CD4-positive, alpha-beta T cell treated with Interleukin-4 for 4 hours (primary cell): ENCODE data around the gene JMJD6.
A peak's percentile ranks its signal among the peaks of the same experiment; 100 is the strongest.
"Not testable (repeated sequence)": the region's sequence is repeated elsewhere in the genome, so short reads cannot be mapped to it uniquely, and the experiment has no call there.

Experiments used
- DNase-seq: peaks from one replicate; pipeline ENCODE4 v3.0.0-alpha.2; 2020

The JMJD6 gene

DNA sequence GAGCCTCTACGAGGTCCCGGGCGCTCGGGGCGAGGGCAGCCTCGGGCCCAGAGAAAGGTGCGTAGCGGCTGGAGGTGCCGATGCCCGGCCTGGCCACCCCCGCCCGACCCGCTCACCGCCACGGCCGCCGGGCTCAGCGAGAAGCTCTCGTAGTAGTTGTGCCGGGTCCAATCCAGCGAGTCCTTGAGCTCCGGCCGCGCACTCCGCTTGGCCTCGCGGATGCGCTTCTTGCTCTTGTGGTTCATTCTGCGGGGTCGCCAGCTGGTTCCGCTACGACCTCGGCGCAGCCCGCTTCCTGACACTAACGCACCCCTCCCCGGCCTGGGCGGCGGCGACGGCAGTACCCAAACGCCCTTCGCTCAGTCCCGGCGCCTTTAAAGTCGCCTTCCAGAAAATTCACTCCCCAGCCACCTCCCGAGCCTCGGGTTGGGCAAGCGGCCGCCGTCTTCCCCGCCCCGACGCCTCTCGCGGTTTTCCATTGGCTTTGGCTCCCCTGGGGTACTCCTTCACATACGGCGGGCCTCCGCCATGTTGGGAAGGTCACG lies at the start of gene JMJD6:
TSS of gene JMJD6 (minus strand) at position 376 of the 545 bp plus-strand sequence. CDS start at position 245, 131 bp downstream.
- peak; percentile 98 for DNase-seq

DNA sequence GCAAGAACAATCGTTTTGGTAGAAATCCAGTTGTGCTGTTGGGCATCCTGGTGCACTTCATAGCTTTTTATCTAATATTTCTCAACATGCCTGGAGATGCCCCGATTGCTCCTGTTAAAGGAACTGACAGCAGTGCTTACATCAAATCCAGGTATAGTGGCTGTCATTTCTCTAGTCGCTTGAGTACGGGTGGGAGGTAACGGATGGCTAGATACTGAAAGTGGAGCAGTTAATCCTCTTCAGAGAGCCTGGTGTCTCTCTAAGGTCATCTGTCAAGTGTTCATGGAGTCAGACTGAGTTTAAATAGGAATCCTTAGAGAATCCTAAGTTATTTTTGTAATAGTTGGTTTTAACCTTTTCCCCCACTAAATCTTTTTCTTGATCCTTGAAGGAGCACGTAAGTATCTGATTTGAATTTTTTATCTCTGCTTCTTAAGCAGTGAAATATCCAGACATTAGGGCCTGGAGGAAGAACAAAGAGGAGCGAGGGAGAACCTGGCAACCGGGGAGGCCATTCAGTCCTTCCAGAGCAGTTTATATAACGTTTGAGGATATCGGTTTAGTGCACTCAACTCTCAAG lies 48.7 kb upstream of the JMJD6 start:
- DNase-seq = no peak

DNA sequence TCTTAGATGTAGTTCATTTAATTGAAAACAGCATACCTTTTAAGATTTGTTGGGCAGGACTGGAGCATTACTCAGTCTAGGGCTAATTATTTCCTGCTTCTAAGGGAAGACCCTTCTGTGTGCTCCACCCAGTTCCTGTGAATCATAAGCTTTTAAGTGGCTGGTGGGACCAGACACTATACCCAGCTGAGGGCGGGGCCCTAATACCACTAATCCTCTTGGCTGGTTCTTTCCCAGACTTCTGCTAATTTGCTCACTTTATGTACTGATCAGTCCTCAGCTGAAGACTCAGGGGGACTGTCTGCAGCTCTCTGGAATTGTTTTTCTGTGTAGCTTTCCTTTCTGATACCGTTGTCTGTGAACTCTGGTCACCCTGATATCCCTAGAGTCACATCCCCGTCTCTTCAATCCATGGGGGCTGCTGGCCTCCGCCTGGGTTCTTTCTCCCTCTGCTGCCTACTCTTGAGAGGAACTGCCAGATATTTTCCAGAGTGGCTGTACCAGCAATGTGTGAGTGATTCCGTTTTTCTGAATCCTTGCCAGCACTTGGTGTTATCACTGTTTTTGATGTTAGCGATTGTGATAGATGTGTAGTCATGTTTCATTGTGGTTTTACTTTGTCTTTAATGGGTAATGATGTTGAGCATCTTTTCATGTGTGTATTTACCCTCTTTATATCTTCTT lies 46.6 kb upstream of the JMJD6 start:
- peak; percentile 93 for DNase-seq

DNA sequence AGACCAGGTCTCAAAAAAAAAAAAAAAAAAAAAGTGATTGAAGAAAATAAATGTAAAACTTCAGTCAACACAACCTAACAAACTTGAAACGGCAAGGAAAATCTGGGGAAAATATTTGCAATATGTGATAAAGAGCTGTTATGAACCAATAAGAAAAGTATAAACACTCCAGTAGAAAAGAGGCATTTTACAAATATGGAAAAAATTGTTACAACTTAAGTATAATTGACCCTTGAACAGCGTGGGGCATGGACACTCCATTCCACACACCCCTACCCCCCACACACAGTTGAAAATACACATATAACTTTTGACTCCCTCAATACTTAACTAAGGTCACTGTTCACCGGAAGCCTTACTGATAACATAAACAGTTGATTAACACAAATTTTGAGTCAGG lies 32.2 kb upstream of the JMJD6 start:
- DNase-seq = no peak

DNA sequence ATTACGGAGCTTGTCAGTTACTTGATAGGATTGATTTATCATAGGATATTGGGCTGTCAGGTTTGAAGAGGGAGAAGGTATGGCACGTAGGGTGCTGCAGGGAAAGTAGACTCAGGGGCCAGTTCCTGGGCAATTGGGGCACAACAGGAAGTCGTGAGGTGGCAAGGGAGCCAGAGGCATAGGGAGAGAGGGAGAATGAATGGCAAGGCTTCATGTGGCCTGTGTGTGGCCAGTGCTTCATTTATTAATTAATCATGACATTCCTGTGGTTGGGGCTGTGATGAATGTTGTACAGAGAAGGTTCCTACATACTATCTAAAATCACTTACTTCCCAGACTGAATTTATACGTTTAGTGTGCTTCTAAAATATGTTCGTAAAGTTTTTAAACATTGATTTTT lies 30.9 kb upstream of the JMJD6 start:
- no peak for DNase-seq

DNA sequence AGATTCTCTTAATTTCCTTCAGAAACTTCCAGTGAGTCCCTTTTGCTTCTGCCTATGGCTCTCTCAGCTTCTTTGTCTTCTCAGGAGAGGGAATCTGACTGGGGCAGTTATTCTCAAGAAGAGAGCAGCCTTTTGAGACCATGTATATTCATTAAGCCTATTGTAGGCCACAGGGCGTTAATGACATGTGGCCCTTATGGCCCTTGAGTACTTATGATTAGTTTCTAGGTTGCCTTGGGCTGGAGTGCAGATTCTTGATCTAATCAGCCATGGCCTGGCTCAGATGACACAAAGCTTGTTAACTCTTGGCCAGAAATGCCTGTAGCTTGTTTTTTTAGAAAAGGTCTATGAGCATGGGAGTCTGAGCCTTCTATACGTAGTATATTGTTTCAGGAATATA lies 28.9 kb upstream of the JMJD6 start:
- DNase-seq = no peak

DNA sequence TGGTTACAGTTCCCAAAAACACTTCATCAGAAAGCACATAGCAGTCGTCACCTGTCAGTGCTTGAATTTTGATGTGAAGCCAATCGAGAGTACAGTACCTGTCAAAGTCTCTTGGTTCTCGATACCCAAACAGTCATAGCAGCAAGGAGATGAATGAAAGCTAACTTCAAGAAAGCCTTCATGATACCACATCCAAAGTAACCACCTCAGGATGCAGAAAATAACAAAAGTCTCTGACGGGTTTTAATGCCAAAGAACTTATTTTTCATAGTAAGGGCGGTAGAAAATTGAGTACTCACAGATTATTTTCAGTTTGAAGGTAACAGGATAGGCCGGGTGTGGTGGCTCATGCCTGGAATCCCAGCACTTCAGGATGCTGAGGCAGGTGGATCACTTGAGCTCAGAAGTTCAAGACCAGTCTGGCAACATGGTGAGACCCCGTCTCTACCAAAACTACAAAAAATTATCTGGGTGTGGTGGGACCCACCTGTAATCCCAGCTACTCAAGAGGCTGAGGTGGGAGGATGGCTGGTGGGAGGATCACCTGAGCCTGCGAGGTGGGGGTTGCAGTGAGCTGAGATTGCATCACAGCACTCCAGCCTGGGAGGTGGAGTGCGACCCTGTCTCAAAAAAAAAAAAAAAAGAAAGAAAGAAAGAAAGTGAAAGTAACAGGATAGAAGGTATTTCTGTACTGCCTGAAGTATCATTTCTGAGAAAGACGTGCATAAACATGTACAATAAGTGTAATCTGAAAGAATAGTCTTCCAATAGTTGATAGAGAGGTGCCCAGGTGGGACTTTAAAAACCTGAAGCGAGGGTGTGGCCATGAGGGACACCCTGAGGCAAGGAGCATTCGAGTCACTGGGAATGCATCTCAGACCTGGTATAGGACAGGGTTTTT lies 26.9 kb upstream of the JMJD6 start:
- peak; percentile 70 for DNase-seq

DNA sequence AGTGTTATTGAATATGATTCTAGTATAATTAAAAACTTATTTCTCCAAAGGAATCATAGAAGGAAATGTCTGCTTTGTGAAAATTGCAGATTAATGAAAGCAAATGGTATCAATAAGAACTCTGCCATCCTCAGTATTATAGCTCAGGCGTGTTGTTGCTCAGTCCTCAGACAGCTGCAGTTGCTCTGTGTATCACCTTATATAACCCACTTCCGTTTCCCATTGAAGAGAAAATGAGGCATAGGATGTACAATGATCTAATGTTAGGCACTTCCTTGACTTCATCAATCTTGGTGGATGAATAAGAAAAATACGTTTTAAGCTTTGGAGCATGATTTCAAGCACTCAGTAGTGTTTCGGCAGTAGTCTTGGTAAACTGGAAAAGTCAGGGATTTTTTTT lies 25.6 kb upstream of the JMJD6 start:
- peak; percentile 70 for DNase-seq

DNA sequence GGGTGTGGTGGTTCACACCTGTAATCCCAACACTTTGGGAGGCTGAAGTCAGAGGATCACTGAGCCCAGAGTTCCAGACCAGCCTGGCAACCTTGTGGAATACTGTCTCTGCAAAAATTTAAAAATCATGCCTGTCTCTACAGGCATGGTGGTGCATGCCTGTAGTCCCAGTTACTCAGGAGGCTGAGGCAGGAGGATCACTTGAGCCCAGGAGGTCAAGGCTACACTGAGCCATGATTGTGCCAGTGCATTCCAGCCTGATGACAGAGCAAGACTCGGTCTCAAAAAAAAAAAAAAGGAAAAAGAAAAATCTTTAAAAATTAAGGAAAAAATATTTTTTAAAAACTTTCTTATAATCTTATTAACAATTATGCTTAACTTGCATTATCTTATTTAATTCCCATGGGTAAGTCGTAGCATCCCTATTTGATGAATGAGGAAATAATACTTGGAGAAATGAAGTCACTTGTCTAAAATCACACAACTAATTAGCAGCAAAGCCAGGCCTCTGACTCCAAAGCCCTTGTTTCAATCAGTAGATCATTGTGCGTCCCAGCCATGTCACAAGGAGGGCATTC lies 25.1 kb upstream of the JMJD6 start:
- no peak for DNase-seq

DNA sequence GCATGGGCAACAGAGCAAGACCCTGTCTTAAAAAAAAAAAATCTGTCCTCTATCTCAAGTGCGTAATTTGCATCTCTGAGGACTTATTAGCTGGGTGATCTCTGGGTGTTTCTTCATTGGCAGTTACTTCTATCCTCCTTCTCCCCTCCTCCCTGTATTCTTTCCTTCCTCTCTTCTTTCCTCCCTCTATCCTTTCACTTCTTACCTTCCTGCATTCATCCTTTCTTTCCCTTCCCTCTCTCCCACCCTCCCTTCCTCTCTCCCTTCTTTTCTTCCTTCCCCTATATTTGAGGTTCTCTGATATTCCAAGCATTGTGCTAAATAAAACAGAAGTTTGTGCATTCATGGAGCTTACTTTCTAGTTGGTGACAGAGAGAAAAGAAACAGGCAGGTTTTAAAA lies 22.3 kb upstream of the JMJD6 start:
- DNase-seq = no peak

DNA sequence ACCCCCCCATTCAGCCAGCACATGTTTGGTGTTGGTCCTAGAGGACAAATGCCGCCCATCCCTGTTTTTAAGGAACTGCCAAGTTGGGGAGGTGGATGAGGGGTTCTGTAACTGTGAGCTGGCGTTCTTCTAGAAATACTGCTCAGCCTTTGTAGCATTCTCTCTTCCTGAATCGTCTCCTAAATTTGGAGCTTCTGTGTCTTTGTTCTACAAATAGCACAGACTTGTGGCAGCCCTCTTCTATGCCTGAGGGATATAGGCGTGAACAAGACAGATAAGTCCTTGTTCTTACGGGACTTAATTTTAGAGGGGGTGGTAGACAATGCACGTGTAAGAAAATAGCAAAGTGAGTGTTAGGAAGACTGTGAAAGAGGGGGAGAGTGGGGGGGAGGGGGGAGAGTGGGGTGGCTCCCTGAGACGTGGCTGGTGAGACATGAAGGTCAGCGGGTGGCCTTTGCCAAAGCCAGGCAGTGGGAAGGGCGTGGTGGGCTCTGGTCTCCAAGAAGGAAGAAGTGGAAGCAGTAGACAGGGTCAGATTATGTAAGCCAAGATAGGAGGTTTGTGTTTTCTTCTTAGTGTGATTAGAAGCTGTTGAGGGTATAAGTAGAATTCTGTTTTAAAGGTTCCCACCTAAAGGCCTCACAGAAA lies 21.4 kb upstream of the JMJD6 start:
- no peak for DNase-seq

DNA sequence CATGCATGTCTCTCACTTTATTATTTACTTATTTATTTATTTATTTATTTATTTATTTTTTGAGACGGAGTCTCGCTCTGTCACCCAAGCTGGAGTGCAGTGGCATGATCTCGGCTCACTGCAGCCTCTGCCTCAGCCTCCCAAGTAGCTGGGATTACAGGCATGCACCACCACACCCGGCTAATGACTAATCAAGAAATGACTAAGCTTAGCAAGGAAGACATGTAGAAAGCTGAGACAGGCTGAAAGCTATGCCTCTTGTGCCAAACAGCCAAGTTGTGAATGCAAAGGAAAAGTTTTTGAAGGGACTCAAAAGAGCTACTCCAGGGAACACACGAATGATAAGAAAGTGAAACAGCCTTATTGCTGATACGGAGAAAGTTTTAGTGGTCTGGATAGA lies 19.4 kb upstream of the JMJD6 start:
- not testable (repeated sequence) for DNase-seq

DNA sequence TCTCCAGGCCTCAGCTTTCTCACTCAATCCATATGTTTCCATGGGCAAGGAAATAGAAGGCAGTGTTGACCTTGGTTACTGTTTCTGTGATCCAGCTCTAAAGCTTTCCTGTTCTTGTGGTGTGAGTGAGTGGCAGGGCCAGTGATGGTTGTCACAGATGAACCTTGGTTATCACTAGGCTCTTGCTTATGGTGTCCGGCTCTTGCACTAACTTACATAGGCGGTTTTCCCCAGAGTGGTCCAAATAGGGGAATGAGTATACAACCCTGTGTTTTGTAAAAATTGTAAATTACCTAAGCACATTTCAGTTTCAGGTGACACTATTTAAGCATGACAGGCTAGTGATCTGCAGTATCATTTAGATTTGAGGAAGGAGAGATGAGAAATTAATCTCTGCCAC lies 18.3 kb upstream of the JMJD6 start:
- no peak for DNase-seq

DNA sequence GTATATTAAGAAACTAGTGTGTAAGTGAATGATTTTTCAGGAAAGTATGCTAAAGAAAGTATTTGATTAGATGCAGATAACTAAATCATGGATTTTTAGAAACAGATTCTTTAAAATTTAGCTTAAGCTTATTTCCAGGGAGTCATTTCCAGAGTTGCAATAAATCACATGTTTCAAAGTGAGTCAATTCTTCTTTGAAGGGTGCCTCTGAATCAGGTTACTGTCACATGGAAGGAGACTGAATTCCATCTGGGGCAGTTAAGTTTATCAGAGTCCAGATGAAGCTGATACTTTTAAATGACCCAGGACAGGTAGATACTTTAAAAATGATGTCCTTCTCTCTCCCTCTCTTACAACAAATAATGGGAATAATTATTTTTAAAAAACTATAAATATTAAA lies 16.6 kb upstream of the JMJD6 start:
- no peak for DNase-seq

DNA sequence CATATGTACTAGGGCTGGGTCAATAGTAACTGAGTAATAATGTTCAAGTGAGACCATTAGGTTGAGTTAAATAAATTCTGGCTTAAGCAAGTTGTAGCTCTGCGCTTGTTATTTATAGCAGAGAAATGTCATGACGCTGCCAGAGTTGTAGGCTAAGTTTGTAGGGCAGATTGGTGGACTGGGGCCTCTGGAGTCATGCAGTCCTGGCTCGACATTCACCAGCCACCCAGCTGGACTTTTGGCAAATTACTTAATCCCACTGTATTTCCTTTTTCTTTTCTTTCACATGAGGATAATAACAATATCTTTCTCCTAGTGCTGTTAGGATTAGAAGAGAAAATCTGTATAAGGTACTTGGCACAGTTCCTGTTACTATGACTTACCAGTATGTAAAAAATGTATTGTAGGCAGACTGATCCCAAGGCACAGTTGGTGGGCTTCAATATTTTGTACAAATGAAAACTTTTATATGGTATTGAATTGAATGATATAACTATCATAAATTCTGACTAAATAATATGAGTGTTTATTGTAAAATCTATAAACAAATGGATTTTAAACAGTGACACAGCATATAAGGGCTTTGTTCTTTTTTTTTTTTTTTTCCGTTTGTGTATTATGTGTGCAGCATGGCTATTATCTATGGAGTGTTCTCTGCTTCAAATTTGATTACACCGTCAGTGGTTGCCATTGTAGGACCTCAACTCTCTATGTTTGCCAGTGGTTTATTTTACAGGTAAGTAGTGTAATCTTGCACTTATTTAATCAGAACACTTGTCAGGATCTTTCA lies 14.1 kb upstream of the JMJD6 start:
- no peak for DNase-seq

DNA sequence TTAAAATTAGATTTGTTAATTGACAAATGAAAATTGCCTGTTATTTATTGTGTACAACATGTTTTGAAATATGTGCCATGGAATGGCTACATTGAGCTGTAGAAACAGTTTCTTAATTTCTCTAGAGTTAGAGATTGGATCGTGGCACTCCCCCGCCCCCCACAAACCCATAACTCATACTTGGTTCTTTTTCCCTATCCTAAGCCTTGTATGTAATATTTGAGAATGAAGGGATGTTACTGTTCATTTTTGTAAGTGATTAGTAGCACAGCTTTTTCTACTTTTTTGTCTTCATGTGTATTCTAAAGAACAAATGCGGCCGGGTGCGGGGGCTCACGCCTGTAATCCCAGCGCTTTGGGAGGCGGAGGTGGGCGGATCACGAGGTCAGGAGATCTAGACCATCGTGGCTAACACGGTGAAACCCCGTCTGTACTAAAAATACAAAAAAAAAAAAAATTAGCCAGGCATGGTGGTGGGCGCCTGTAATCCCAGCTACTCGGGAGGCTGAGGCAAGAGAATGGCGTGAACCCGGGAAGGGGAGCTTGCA lies 13.2 kb upstream of the JMJD6 start:
- not testable (repeated sequence) for DNase-seq

DNA sequence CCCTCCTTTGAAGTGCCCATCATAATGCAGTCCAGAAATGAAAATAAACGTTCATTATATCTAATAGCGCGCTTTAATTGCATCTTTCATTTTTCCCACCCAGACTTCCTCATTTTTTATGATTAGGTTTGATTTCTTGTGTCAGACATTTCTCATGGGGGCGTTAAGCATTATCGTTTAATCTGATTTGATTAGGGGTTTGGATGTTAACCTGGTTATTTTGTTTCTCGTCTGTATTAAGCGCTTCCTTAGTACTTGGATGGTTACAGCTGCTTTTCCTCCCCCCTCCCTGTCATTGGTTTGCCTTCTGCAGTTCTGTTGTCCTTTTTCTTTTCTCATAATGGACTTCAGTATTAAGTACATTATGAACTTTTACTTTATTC lies 12.1 kb upstream of the JMJD6 start:
- DNase-seq = no peak

DNA sequence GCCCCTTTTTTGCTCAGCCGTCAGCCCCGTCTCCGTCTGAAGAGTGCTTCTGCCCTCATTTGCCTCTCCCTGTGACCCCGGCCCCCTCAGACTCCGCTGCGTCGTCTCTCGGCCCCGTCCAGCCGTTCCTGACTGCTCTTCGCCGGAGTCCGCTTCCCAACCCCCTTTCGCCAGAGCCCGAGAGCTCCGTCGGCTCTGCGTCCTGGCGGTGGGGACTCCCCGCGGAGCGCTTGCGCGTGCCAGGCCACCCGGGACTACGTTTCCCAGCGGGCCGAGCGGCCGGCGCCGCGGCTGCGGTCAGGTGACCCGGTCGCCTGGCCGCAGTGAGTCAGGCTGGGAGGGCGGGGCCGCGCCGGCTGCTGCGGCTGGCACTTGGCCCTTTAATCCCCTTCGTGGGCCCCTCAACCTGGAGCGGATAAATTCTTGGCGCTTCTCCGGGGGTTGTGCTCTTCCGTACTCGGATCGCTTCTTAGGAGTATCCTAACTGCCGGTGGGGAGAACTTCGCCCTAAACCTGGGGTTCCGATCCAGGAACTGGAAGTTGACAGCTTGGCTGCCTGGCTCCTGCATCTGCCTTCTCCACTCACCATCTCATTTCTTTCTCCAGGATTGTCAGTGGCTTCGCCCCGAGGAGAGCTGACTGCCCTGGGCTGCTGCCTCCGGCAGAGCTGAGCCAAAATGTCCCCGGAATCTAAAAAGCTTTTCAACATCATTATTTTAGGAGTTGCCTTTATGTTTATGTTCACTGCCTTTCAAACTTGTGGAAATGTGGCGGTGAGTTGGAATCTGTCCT lies 11.5 kb upstream of the JMJD6 start, which contains the start of gene MFSD11:
TSS of gene MFSD11 (plus strand) at position 444 of the 792 bp plus-strand sequence. CDS start at position 678, 234 bp downstream.
- DNase-seq = peak; percentile 91

DNA sequence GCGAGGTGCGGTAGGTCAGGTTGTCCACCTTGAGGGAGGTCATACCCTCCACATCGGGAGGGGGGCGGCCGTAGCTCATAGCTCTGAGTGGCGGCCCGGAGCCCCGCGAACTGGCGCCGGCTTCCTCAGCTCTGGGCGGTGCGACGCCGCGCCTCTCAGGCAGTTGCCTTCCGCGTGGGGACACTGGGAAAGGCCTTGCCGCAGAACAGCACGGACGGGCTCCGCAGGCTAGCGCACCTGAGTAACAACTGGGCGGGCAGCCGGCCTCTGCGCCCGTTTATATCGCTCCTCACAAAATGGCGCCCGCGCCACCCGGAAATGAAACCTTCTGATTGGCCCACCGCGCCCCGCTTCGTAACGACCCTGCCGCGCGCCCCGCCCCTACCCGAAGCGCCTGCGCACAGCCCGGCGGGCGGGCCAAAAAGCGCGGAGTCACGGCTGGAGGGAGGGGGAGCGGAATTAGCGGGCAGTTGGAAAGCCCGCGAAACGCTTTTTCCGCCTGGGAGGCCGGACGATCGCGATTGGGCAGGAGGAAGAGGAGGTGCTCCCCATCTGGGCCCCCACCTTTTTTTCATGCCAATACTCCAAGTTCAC lies 10.8 kb upstream of the JMJD6 start, which contains the start of gene SRSF2:
TSS of gene SRSF2 (minus strand) at position 250 of the 594 bp plus-strand sequence. CDS start at position 79, 171 bp downstream.
- DNase-seq = peak; percentile 99
